Activated CD8-positive, alpha-beta memory T cell treated with anti-CD3 and anti-CD28 coated beads, Interleukin-2, amount 50 U/mL, for 48 hours (primary cell): ENCODE results near the gene RDX.
"Not testable (repeated sequence)": the region's sequence is repeated elsewhere in the genome, so short reads cannot be mapped to it uniquely, and the experiment has no call there.

Experiments
- DNase-seq: peaks from one replicate; pipeline ENCODE4 v3.0.0-alpha.2; 2020

Gene RDX

GRCh38 chr11:110262072-110262403, 34.4 kb downstream of the RDX start:
- DNase-seq: no peak

GRCh38 chr11:110261195-110262071, 35.0 kb downstream of the RDX start:
- DNase-seq: no peak

- DNase-seq: no peak
Observed at GRCh38 chr11:110253525-110253924, 42.9 kb downstream of the RDX start.

GRCh38 chr11:110251836-110252235, 44.6 kb downstream of the RDX start:
- no peak for DNase-seq

GRCh38 chr11:110250168-110250567, 46.2 kb downstream of the RDX start:
- DNase-seq: no peak

GRCh38 chr11:110249766-110250165, 46.6 kb downstream of the RDX start:
- no peak for DNase-seq

- no peak for DNase-seq
Observed at GRCh38 chr11:110249066-110249465, 47.3 kb downstream of the RDX start.

- DNase-seq: no peak
Observed at GRCh38 chr11:110243791-110244190, 52.6 kb downstream of the RDX start.

GRCh38 chr11:110242746-110243145, 53.7 kb downstream of the RDX start:
- DNase-seq: no peak

GRCh38 chr11:110242188-110242587, 54.2 kb downstream of the RDX start:
- DNase-seq: no peak

GRCh38 chr11:110235966-110236365, 60.4 kb downstream of the RDX start:
- DNase-seq: no peak

- no peak for DNase-seq
Observed at GRCh38 chr11:110230377-110230776, 66.0 kb downstream of the RDX start.

- DNase-seq: no peak
Observed at GRCh38 chr11:110219006-110219785, 77.2 kb downstream of the RDX start.

GRCh38 chr11:110217936-110218335, 78.5 kb downstream of the RDX start:
- DNase-seq: no peak

- DNase-seq: no peak
Observed at GRCh38 chr11:110217223-110217877, 79.1 kb downstream of the RDX start.

GRCh38 chr11:110209313-110209694, 87.1 kb downstream of the RDX start:
- not testable (repeated sequence) for DNase-seq

- DNase-seq: not testable (repeated sequence)
Observed at GRCh38 chr11:110208678-110209312, 87.6 kb downstream of the RDX start.

GRCh38 chr11:110207123-110207522, 89.3 kb downstream of the RDX start:
- no peak for DNase-seq

GRCh38 chr11:110200836-110201235, 95.6 kb downstream of the RDX start:
- no peak for DNase-seq

GRCh38 chr11:110200241-110200640, 96.2 kb downstream of the RDX start:
- DNase-seq: no peak

- no peak for DNase-seq
Observed at GRCh38 chr11:110199184-110199981, 97.0 kb downstream of the RDX start.

GRCh38 chr11:110198031-110198729, 98.2 kb downstream of the RDX start:
- DNase-seq: no peak
